NCI-H2227 (cell line): ENCODE data around the gene FGF1.
A peak's percentile ranks its signal among the peaks of the same experiment; 100 is the strongest.

Experiments
- DNase-seq: peaks from one replicate; lab custom pipeline; 2025; ENCODE audit not compliant: unreplicated experiment; lab: John Stamatoyannopoulos, UW

The FGF1 gene

GRCh38 chr5:142644640-142645361, 41.1 kb downstream of the FGF1 start:
- DNase-seq: no peak

GRCh38 chr5:142644127-142644526, 41.8 kb downstream of the FGF1 start:
- DNase-seq: no peak

- no peak for DNase-seq
Observed at GRCh38 chr5:142643634-142644033, 42.3 kb downstream of the FGF1 start.

- no peak for DNase-seq
Observed at GRCh38 chr5:142642427-142642826, 43.5 kb downstream of the FGF1 start.

GRCh38 chr5:142641711-142642110, 44.2 kb downstream of the FGF1 start:
- DNase-seq: no peak

GRCh38 chr5:142640316-142641005, 45.4 kb downstream of the FGF1 start:
- peak; percentile 39 for DNase-seq

GRCh38 chr5:142639455-142639854, 46.4 kb downstream of the FGF1 start:
- no peak for DNase-seq

GRCh38 chr5:142637871-142638270, 48.0 kb downstream of the FGF1 start:
- no peak for DNase-seq

GRCh38 chr5:142636698-142637324, 49.1 kb downstream of the FGF1 start:
- no peak for DNase-seq

GRCh38 chr5:142636093-142636492, 49.8 kb downstream of the FGF1 start:
- no peak for DNase-seq

- DNase-seq: no peak
Observed at GRCh38 chr5:142634216-142635011, 51.5 kb downstream of the FGF1 start.

GRCh38 chr5:142630927-142631539, 54.9 kb downstream of the FGF1 start:
- DNase-seq: no peak

- no peak for DNase-seq
Observed at GRCh38 chr5:142627383-142628217, 58.3 kb downstream of the FGF1 start.

- no peak for DNase-seq
Observed at GRCh38 chr5:142626786-142627185, 59.1 kb downstream of the FGF1 start.

- no peak for DNase-seq
Observed at GRCh38 chr5:142626099-142626498, 59.8 kb downstream of the FGF1 start.

GRCh38 chr5:142621227-142621626, 64.7 kb downstream of the FGF1 start:
- DNase-seq: no peak

GRCh38 chr5:142619815-142620214, 66.1 kb downstream of the FGF1 start:
- no peak for DNase-seq

GRCh38 chr5:142618130-142618523, 67.8 kb downstream of the FGF1 start:
- no peak for DNase-seq

- no peak for DNase-seq
Observed at GRCh38 chr5:142617416-142618129, 68.3 kb downstream of the FGF1 start.
